HG03521 (cell line): Measurements from ENCODE around the gene TMEM221.
"Not testable (repeated sequence)": the region's sequence is repeated elsewhere in the genome, so short reads cannot be mapped to it uniquely, and the experiment has no call there.

Source experiments
- ATAC-seq: cut with Tn5 transposase; IDR thresholded peaks from one replicate; pipeline ENCODE4 v1.9.1; 2021; ENCODE audit warnings: mild to moderate bottlenecking, moderate library complexity; ENCODE audit not compliant: unreplicated experiment

The TMEM221 gene

DNA sequence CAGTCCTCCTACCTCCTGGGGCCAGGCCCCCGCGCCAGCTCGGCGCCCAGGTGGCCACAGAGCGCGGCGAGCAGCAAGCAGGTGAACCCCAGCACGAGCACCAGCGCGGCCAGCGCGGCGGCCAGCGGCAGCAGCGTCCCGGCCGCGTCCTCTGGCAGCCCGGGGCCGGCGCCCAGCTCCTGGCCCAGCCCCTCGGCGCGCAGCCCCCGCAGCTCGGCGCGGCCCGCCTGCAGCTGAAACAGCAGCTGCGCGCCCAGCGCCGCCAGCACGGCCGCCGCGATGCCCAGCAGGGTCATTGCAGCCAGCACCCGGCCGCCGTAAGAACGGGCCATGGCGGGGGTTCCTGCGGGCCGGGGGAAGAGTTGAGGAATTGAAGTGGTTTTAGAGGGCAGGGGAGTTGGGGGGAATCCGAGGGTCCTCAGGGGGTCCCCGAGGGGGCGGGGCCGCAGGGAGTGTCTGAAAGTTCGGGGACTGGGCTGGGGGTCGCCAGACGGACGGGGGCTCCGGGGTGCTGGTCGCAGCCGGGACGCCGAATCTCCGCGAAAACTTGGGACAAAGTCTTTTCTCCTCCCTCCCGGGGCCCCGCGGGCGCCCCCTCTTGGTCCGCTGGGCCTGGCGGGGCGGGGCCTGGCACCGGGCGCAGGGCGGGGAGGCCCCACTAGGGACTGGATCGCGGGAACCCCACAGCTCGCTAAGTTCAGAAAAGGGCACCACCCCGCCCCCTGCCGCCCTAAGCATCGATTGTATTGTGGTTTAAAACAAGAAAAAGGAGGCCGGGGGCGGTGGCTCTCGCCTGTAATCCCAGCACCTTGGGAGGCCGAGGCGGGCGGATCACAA, at the start of gene TMEM221:
TMEM221 (minus strand) TSS at position 538 of the 837 bp plus-strand sequence; CDS start at position 332, 206 bp downstream.
- ATAC-seq, result no peak

- no peak for ATAC-seq
These were observed 48.8 kb upstream of the TMEM221 start for GRCh38 chr19:17497149-17497798.

DNA sequence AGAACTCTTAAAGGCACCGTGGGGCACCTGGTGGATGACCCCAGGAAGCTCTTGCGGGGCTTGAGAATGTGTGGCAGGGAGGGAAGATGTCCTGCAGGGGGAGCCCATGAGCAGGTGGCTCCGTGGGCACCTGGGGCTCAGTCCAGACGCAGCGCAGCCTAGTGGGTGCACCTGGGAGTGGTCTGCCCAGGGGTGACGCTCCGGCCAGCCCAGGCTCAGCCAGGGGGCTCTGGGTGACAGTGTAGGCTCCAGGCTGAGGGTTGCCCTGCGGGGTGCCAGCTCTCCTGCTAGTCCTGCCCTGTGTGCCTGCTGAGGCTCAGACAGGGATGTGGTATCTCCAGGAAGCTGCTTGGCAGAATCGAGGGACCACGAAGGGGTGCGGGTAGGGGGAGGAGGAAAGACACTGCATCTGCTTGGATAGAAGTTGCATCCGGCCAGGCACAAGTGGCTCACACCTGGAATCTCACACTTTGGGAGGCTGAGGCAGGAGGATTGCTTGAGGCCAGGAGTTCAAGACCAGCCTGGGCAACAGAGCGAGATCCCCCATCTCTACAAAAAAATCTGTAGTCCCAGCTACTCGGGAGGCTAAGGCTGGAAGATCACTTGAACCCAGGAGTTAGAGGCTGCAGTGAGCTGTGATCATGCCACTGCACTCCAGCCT, 48.0 kb upstream of the TMEM221 start:
- ATAC-seq, result peak; percentile 61

DNA sequence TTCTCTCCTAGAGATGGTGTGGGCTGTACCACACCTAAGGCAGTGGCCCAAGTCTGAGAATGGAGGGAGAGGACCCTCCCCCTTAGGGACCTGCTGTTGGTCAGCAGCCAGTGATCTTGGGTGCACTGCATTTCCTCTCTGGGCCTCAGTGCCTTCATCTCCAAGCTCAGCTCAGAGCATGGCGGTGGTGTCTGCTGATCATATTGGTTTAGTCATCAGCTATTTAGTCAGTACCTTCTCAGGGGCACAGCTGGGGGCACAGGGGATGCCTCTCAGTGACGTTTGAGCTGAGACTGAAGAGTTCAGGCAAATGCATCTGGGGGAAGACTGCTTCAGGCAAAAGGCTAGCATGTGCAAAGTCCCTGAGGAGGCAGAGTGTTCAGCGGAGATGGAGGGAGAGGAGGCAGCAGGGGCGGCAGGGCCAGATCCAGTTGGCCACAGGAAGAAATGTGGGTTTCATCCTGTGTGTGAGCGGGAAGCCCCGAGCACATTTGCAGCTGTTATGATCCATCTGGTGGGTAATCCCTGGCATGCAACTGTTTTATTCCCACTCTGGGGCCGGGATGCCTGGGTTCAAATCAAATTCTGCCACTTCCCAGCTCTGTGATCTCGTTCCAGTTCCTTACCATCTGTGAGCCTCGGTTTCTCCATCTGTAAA, 47.3 kb upstream of the TMEM221 start:
- no peak for ATAC-seq

DNA sequence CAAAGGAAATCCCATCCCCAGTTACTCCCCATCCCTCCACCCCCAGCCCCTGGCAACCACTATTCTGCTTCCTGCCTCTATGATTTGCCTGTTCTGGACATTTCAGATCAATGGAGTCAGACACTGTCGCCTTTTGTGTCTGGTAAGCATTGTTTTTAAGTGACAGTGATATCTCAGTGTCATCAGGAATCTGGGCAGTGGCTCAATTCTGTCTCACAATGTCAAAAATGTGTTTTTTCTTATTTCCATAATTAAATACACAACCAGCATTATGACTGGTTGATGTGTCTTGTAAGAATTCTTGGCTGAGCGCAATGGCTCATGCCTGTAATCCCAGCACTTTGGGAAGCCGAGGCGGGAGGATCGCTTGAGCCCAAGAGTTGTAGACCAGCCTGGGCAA, 42.8 kb upstream of the TMEM221 start:
- ATAC-seq, result no peak

- no peak for ATAC-seq
These were observed 41.9 kb upstream of the TMEM221 start for GRCh38 chr19:17490411-17490810.

DNA sequence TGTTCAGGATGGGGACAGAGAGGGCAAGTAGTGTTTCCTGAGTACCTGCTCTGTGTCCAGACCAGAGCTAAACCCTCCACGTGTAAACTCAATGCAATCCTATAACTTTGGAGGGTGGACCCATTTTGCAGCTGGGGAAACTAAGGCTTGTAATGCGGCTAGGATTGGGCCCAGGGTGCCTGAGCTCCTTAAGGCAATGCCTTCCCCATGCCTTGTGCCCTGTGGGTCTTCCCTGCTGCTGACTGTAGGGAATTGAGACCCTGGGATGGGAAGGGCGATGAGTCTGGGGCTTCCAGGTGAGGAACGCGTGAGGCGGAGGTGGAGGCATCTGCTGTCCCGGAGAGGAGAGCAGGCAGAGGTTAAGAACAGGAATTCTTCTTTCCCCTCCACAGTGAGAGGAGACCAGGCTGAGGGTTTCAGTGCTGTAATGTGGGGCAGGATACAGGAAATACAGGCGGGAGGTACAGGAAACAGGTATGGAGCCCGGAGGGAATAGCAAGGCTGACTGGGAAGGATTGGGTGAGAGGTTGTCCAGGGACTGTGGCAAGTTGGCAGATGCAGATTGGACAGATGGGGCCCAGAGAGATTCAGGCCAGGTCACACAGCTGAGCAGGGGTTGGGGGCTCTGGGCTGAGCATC, 41.0 kb upstream of the TMEM221 start:
- no peak for ATAC-seq

DNA sequence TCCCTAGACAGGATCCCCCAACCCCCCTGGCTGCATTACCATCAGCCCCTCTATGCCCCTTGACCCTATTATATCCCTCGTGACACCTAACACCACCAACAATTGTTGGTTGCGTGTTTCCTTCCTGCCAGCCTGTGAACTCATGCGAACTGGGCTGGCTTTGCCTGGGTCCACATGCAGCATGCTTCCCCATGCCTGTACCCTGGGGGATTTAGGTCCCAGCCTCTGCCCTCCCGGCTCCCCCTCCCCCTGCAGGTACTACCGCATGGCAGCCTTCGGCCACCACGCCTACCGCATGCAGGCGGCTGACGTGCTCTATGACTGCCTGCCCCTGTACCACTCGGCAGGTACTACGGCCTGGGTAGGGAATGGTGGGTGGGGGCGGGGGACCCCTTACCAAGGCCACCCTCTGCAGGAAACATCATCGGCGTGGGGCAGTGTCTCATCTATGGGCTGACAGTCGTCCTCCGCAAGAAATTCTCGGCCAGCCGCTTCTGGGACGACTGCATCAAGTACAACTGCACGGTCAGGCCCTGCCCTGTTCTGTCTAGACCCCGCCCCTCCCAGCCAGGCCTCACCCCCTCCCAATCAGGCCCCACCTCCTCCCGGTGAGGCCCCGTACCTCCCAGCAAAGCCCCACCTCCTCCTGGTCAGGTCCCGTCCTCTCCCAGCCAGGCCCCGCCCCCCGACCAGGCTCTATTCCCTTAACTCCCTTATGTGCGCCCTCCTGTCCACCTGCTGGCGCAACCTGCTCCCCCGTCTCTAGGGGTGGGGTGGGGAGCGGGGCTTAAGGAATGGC, 40.3 kb upstream of the TMEM221 start:
- ATAC-seq, result no peak

- no peak for ATAC-seq
These were observed 39.0 kb upstream of the TMEM221 start for GRCh38 chr19:17487284-17488121.

GRCh38 chr19:17486545-17487240, 38.2 kb upstream of the TMEM221 start:
- ATAC-seq, result no peak

DNA sequence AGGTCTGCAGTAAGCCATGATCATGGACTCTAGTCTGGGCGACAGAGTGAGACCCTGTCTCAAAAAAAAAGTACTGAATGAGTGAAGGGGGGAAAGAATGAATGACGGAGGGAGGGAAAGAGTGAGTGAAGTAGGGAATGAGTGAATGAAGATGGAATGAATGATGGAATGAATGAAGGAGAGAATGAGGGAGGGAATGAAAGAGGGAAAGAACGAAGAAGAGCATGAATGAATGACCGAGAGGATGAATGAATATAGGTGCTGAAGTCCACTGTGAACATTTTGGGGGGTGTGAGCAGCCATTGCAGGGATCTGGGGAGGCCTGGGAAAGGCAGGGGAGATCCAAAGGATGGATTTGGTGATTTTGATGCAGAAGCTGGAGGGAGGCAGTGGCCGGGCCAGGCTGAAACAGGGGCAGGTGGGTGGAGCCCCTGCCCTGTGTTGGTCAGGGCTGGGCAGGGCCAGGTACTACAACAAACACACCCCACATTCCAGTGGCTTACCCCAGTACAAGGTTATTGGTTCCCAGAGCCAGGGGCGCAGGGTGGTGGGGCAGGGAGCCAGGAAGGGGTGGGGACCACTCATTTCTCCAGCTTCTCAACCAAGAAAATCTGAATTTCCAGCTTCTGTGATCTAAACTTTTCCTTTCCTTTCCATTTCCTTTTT, 36.2 kb upstream of the TMEM221 start:
- ATAC-seq, result no peak

- ATAC-seq, result no peak
These were observed 35.1 kb upstream of the TMEM221 start for GRCh38 chr19:17483605-17484002.

DNA sequence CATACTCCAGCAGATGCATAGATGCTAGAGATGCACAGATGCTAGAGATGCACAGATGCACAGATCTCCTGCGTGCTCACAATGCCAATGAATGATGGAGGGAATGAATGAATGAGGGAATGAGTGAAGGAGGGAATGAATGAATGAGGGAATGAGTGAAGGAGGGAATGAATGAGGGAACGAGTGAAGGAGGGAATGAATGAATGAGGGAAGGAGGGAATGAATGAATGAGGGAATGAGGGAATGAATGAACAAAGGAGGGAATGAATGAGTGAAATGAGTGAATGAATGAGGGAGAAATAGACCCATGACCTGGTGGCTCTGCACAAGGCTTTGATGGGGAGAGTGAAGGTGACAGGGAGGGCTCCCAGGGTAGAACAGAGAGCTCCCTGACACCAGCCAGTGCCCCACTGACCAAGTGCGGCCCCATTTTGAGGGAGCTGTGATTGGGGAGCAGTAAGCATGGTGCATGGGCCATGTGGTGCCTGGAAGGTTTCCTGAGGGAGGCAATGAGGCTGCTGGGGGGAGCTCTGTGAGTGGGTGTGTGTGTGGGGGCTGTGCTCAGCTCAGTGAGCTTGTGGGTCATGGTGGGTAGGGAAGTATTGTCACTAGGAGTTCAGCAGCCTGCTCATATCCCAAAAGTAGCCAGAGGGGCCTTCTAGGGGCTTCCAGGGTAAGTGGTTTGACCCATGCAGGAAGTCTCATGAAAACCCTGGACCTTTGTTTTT, 34.6 kb upstream of the TMEM221 start:
- no peak for ATAC-seq

DNA sequence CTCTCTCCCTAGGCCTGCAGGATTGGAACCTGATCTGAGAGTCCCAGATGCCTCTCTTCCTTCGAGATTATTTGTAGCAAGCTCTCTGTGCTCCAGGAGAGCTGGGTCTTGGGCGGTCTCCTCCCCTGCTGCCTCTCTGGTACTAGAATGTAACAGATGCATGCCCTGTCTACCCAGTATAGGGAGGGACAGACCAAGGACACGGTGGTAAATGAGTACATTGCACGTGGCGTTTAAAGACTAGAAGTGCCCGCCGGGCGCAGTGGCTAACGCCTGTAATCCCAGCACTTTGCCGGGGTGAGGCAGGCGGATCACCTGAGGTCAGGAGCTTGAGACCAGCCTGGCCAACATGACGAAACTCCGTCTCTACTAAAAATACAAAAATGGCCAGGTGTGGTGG, 33.5 kb upstream of the TMEM221 start:
- no peak for ATAC-seq

GRCh38 chr19:17479325-17479791, 30.9 kb upstream of the TMEM221 start:
- ATAC-seq, result no peak

DNA sequence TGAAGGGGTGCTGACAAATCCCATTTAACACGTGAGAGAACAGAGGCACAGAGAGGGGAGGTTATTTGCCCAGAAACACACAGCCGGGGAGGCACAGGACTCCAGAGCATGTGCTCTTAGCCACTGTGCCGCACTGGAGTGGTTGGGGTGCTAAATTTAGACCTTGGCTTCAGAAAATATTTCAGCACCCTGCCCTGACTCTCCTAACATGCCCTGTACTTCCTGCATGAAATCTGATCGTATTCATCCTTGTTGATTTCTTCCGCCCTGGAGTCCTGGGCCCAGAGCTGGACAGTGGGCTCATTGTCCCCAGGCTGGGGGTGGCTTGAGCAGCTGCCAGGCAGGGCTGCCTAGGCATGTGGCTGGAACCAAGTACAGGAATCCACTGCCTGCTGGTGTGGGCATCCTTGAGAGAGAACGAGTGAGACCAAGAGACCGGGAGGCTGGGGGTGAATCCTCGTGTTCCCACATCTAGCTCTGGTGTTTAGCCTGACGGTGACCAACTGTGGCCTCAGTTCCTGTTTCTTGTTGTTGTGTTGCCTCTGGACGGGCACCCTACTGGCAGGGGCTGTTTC, 27.2 kb upstream of the TMEM221 start:
- ATAC-seq, result no peak

DNA sequence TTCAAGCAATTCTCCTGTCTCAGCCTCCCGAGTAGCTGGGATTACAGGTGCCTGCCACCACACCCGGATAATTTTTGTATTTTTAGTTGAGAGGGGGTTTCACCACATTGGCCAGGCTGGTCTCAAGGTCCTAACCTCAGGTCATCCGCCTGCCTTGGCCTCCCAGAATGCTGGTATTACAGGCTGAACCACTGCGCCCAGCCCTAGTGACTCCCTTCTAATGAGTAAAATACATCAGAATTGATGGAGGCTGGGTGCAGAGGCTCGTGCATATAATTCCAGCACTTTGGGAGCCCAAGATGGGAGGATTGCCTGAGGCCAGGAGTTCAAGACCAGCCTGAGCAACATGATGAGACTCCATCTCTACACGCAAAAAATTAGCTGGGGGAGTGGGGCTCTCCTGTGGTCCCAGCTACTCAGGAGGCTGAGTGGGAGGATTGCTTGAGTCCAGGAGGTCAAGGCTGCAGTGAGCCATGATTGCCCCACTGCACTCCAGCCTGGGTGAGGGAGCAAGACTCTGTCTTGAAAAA, 26.6 kb upstream of the TMEM221 start:
- ATAC-seq, result not testable (repeated sequence)
